ENCODE results near the gene LRRN4.

The LRRN4 gene

DNA sequence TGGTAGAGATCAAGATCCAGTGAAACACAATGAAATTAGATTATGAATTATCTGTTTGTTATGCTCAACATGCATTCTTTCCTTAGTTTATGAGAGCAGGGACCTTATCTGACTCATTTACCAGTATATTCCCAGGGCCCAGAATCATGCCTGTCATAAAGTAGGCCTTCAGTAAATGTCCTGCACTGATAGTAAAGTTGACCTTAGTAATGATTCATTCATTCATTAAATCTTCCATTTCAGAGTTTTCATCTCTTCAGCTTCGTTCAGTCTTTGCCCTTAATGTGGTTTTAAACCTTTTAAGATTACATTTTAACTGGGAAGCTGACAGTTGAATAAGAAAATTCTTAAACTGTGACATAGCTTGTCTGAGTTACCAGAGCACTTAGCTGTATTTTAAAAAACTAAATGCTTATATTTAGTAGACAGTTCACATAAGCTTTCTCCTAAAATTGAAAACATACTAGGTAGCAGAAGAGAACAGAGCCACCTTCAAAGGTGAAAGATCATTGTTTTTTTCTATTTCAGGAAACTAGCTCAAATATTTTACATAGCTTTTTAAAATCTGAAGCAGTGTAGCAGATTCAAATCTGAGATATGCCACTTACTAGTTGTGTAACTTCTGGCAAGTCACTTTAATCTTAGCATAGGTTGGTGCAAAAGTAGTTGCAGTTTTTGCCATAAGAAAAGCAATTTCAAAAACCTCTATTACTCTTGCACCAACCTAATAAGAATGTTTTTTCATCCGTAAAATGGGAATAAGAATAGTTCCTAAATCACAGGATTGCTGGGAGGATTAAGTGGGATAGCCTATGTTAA, 62.0 kb downstream of the LRRN4 start:
- H3K4me1 Mint-ChIP-seq (ENCODE audit: low read depth): peaks cover 7% of the 10 kb centered on the region
- H3K27me3 Mint-ChIP-seq: no peaks in the 10 kb centered on the region
- H3K9me3 Mint-ChIP-seq (ENCODE audit: low read depth): no peaks in the 10 kb centered on the region
- peaks cover 12% of the 10 kb centered on the region for H3K36me3 Mint-ChIP-seq
- peak overlapping the region; percentile 34 for H3K27ac Mint-ChIP-seq
- H3K4me3 Mint-ChIP-seq: no peak overlapping the region

DNA sequence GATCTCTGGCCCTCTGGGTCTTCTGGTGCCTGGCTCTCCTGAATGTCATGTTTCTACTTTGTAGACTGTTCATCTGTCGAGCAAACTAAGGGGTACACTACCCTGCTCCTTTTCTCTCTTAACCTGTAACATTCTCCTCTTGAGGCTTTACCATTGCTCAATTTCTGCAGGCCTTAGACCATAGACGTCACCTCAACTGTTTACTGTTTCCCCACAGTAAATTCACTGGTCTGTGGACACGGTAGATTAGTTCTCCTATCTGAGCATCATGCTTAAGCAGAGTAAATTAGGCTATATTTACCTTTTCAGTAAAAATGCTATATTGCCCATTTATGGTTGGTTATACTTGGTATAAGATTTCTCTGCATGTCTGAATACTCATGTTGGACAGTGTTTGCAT, 62.9 kb downstream of the LRRN4 start:
- Mint-ChIP-seq H3K9me3 (ENCODE audit: low read depth) (no peaks in the 10 kb centered on the region), H3K36me3 (peaks cover 12% of the 10 kb centered on the region), H3K27ac (no peak overlapping the region), H3K4me1 (ENCODE audit: low read depth) (peaks cover 4% of the 10 kb centered on the region), H3K4me3 (no peak overlapping the region), H3K27me3 (no peaks in the 10 kb centered on the region)

Data from activated naive CD8-positive, alpha-beta T cell (primary cell).